HepG2 (cell line): ENCODE data around the gene ZNF524. TPM values are rescaled to one million over a fixed set of nuclear protein-coding genes. Genes with fewer than 3 reads are reported as not detected.

ENCODE experiments used
- EZH2 ChIP-seq: conservative IDR thresholded peaks from 2 replicates; pipeline ENCODE4 v1.6.1; 2012; ENCODE audit warnings: mild to moderate bottlenecking, low read depth, low read length, moderate library complexity
- FOXK2 ChIP-seq: fragments of 450-650 bp; IDR thresholded peaks from 2 replicates; pipeline ENCODE4 v1.6.1; 2016
- IRF2 ChIP-seq: IDR thresholded peaks from 2 replicates; pipeline ENCODE4 v1.6.1; 2018; ENCODE audit warnings: missing genetic modification reagents, missing compliant biosample characterization
- KAT8 ChIP-seq: IDR thresholded peaks from 2 replicates; pipeline ENCODE4 v1.6.1; 2016; ENCODE audit warnings: missing genetic modification reagents, missing compliant biosample characterization
- NCOA1 ChIP-seq: sonication (generic); formaldehyde crosslinking; IDR thresholded peaks from 2 replicates; pipeline ENCODE4 v1.9.0; 2021; ENCODE audit warnings: missing genetic modification reagents
- NCOR1 ChIP-seq: fragments of 200-600 bp; sonication (generic); IDR thresholded peaks from 2 replicates; pipeline ENCODE4 v1.7.0; 2017; ENCODE audit warnings: antibody characterized with exemption, low read length, borderline replicate concordance
- RORA ChIP-seq: sonication (generic); formaldehyde crosslinking; IDR thresholded peaks from 2 replicates; pipeline ENCODE4 v1.5.0; 2020; ENCODE audit warnings: mild to moderate bottlenecking, missing genetic modification reagents, moderate library complexity
- SAP130 ChIP-seq: IDR thresholded peaks from 2 replicates; pipeline ENCODE4 v1.6.1; 2016; ENCODE audit warnings: low read depth
- TEF ChIP-seq: sonication (generic); formaldehyde crosslinking; IDR thresholded peaks from 2 replicates; pipeline ENCODE4 v1.5.0; 2020; ENCODE audit warnings: missing genetic modification reagents
- THAP8 ChIP-seq: sonication (generic); formaldehyde crosslinking; IDR thresholded peaks from 2 replicates; pipeline ENCODE4 v1.5.1; 2020; ENCODE audit warnings: missing genetic modification reagents, mild to moderate bottlenecking, borderline replicate concordance
- TRAFD1 ChIP-seq: sonication (generic); formaldehyde crosslinking; IDR thresholded peaks from 2 replicates; pipeline ENCODE4 v1.5.1; 2020; ENCODE audit warnings: missing genetic modification reagents, mild to moderate bottlenecking, borderline replicate concordance
- XRCC5 ChIP-seq: fragments of 200-400 bp; formaldehyde crosslinking; optimal IDR thresholded peaks from 2 replicates; pipeline ENCODE3; 2017; ENCODE audit warnings: mild to moderate bottlenecking, low read length
- ZNF382 ChIP-seq: sonication (generic); formaldehyde crosslinking; IDR thresholded peaks from 2 replicates; pipeline ENCODE4 v1.5.0; 2020; ENCODE audit warnings: missing genetic modification reagents, mild to moderate bottlenecking, borderline replicate concordance
- ZNF414 ChIP-seq: sonication (generic); formaldehyde crosslinking; IDR thresholded peaks from 2 replicates; pipeline ENCODE4 v1.5.0; 2020; ENCODE audit warnings: missing genetic modification reagents
- ZNF574 ChIP-seq: sonication (generic); formaldehyde crosslinking; IDR thresholded peaks from 2 replicates; pipeline ENCODE4 v1.4.0; 2020; ENCODE audit warnings: missing genetic modification reagents
- ZNF609 ChIP-seq: sonication (generic); formaldehyde crosslinking; IDR thresholded peaks from 2 replicates; pipeline ENCODE4 v1.4.0; 2020; ENCODE audit warnings: mild to moderate bottlenecking, missing genetic modification reagents, borderline replicate concordance
- ZSCAN30 ChIP-seq: sonication (generic); formaldehyde crosslinking; IDR thresholded peaks from 2 replicates; pipeline ENCODE4 v1.5.0; 2020; ENCODE audit warnings: mild to moderate bottlenecking, missing genetic modification reagents
- polyA plus RNA-seq, 8 experiments: library from polyadenylated mRNA; depleted of rRNA in 3 of 8; stranded (reverse) in 7 of 8; unstranded in 1 of 8; fragments of >200 nt; fragmentation: Illumina TruSeq in 4 of 8; extraction: Trizol in 4 of 8; gene quantifications; 2 replicates each; pipeline versions ENCODE4 v1.2.1 to v1.2.3, GENCODE V29; 2011 to 2016; ENCODE audit warnings: low read depth in 4 of 8, missing spikeins in 1 of 8, mixed read lengths in 1 of 8; ENCODE audit not compliant: insufficient read depth in 1 of 8
- total RNA-seq, 5 experiments: library from RNA; depleted of rRNA; stranded (reverse); fragments of >200 nt; fragmentation: Illumina TruSeq; extraction: Trizol; gene quantifications; 2 replicates each; pipeline ENCODE4 v1.2.3, GENCODE V29; 2016; ENCODE audit warnings: low read depth in 1 of 5

Gene ZNF524
- total and polyA plus RNA-seq, 2 of the 13 experiments (the other 11 are each of a cell fraction or from before 2014, with no cell fraction given): 3.2 to 4.6 TPM

GRCh38 chr19:55599842-55600661 is at the start of gene ZNF524 (continued):
- TF ChIP-seq KAT8 (CRISPR knock-in tag) (no peak; the same call in 1 of the 2 replicates), XRCC5 (peak; percentile 74), NCOR1 (no peak), ZNF574 (CRISPR knock-in tag) (peak; percentile 77; the same call in 1 of the 2 replicates), ZNF414 (no peak), THAP8 (no peak), ZNF609 (CRISPR knock-in tag) (no peak), NCOA1 (CRISPR knock-in tag) (no peak), TEF (CRISPR knock-in tag) (no peak), ZNF382 (CRISPR knock-in tag) (no peak), RORA (CRISPR knock-in tag) (no peak), SAP130 (CRISPR knock-in tag) (peak; percentile 9; the same call in 1 of the 2 replicates), TRAFD1 (no peak), IRF2 (no peak), EZH2 (no peak), ZSCAN30 (CRISPR knock-in tag) (no peak), FOXK2 (no peak)
